ENCODE data around the gene RSAD2. TPM values are rescaled to one million over a fixed set of nuclear protein-coding genes. Genes with fewer than 3 reads are reported as not detected.
"Not testable (repeated sequence)": the region's sequence is repeated elsewhere in the genome, so short reads cannot be mapped to it uniquely, and the experiment has no call there.

The RSAD2 gene
- polyA plus RNA-seq, 4 donors, result 3.0 to 4.7 (median 3.4) TPM

DNA sequence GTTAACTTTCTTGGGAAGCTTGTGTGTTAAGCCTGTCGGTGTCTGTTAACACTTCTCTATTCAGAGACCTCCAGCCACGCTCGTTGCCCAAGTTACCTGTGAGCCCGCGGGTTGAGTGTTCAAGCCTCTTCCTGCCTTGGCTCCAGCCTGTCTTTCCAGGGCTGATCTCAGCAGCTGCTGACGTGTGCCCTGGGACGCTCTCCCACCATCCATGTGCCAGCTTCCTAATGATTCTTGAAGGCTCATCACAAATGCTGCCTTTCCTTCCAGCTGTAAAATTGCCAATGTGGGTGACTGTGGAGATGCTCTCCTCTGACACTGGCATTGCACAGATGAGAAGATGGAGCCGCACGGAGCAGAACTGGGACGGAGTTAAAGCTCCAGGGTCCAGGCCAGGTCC lies 45.7 kb downstream of the RSAD2 start:
- no peak for DNase-seq (ENCODE audit: low read depth in 4 of 4, low spot score in 2 of 4)

DNA sequence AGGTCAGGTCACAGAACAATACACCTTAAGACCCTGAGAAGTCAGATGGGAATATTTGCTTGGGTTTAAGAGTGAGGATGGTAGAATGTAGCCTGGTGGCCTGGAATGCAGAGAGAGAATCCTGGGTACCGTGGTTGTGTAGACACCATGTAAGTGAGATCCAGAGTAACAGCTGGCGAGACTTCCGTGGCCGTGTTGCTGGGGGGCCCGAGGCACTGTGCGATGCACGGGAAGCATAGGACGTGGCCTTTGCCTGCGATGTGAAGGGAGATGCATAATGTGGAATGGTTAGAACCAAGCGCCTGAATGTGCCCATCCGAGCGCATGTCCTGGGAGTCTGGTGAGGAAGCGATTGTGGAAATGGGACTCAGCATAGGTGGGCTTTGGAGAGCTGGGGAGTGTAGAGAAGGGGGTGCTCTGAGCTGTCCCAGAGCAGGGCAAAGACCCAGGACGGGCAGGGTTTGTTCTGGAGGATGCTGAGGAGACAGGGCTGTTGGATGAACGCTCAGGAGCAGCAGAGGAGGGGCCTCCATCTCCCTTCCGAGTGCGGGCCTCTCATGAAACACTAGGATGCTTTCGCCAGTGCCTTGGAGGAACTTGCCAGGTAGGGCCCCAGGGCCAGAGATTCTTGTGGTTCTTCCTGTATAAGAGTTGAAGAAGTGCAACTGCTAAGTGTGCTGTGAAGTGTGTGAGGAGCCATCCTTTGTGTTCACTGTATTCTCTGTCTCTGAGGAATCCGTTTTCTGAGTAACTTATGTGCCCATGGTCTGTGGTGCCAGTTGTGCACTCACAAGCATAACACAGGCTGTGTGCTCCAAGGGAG lies 46.7 kb downstream of the RSAD2 start:
- no peak for DNase-seq (ENCODE audit: low read depth in 4 of 4, low spot score in 2 of 4)

GRCh38 chr2:6924924-6925409 lies 47.4 kb downstream of the RSAD2 start:
- no peak for DNase-seq (ENCODE audit: low read depth in 4 of 4, low spot score in 2 of 4)

GRCh38 chr2:6926071-6926732 lies 48.6 kb downstream of the RSAD2 start:
- DNase-seq (ENCODE audit: low read depth in 4 of 4, low spot score in 2 of 4), result no peak

DNA sequence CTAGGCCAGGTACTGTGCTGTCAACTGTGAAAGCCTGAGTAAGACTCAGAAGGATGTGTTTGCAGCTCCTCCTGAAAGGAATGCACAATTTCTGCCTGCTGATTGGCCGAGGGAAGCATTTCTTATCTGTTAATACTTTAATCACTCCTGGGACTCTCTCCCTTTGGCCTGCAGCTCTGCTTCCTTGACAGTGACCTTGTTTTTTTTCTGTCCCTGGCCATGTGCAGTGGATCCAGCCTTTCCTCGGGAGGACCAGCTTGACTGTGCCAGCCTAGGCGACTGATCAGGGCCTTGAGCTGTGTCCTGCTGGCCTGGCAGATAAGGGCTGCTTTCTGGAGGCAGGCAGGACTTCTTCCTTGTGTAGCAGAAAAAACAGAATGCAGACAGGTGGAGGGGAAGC lies 49.6 kb downstream of the RSAD2 start:
- DNase-seq (ENCODE audit: low read depth in 4 of 4, low spot score in 2 of 4), result no peak

DNA sequence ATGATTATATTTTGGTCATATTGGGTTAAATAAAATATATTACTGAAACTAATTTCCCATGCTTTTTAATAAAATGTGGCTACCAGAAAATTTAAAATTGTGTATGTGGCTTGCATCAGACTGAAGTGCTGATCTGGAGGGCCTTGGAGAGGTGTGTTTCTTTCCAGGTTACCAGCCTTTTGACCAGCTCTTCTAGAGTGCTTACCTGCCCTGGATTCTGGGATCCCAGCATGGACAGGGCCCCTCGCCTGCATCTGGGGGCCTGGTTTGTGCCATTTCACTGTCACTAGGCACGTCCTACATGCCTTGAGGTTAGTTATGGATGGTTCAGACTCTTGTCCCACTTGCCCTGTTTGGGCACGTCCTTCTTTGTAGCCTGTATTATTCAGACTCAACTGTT lies 50.2 kb downstream of the RSAD2 start:
- no peak for DNase-seq (ENCODE audit: low read depth in 4 of 4, low spot score in 2 of 4)

- no peak for DNase-seq (ENCODE audit: low read depth in 4 of 4, low spot score in 2 of 4)
These were observed 50.9 kb downstream of the RSAD2 start for GRCh38 chr2:6928452-6928851.

DNA sequence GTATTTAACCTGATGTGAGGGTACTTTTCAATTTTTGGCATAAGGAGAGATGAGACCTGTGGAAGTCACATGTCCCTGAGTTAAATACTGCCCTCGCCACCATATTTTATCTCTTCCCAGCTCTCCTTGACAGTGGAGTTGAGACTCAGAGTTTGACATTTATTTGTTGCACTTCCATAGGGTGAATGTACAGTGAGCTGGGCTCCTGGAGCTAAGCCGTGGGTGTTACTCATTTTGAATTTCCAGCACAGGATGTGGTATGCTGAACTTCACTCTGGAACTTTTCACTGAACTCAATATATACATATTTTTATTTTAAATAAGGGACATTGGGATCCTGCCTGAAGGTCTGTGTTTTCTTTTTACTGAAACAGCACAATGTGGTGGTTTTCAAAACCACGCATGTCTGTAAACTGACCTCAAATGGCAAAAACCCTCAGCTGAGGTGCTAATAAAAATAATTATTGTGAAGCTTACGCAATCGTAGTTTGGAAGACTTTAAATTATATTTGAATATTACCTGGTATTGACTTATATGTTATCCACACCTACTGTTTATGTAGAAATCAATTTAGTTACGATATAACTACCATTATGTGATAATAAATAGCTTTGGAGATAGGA lies 51.7 kb downstream of the RSAD2 start:
- DNase-seq (ENCODE audit: low read depth in 4 of 4, low spot score in 2 of 4), result no peak

DNA sequence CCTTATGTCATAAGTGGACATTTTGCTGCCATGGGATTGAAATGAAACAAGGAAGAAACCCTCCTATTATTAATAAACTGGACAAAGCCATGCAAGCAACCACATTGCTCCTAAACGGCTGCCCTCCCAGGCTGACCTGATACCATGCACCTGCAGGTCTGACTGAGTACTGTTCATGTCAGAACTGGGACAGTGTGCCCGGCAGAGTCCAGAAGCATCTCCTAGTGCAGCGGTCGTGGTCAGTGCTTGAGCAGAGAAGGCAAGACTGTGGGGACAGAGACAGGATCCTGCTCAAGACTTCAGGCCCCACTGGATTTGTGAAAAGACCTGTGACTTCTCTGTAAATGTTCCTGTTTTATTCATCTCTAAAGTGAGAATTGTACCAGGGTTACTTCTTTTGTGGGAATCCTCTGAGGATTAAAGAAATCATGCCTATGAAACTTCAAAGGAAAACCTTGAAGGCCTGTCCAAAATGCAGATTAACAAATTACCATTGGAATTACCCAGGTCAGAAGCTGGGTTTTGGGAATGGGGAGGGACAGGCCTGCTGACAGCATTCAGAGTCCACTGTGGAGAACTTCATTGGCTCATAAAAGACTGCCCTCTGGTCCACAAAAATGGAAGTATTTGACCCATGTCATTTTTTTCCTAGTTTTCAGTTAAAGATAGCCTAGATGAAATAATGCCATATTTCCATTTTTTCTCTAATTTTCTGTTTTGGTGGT lies 53.5 kb downstream of the RSAD2 start:
- DNase-seq (ENCODE audit: low read depth in 4 of 4, low spot score in 2 of 4), result no peak

DNA sequence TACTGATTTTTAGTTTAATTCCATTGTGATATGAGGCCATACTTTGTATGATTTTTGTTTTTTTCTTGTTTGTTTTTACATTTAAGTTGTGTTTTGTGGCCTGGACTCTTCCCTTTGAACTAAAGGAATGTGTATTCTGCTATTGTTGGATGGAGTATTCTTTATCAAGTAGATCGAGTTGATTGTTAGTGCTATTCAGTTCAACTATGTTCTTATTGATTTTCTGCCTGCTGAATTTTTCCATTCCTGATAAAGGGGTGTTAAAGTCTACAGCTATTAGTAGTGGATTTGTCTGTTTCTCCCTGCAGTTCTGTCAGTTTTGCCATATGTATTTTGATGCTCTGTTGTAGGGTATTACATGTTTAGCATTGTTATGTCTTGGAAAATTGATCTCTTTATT lies 54.2 kb downstream of the RSAD2 start:
- DNase-seq (ENCODE audit: low read depth in 4 of 4, low spot score in 2 of 4), result no peak

DNA sequence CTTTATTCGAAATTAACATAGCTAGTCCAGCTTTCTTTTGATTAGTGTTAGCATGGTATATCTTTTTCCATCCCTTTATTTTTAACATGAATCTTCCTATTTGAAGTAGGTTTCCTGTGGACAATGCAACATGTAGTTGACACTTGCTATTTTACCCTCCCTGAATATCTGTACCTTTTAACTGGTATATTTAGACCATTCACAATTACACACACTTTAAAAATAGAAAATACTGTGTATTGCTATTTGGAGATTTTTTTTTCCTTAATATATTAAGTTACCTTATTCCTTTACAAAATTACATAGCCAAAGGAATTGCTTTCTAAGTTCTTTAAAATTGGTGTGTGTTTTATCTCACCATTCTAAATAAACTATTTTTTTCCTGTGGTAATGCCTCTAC lies 54.6 kb downstream of the RSAD2 start:
- no peak for DNase-seq (ENCODE audit: low read depth in 4 of 4, low spot score in 2 of 4)

DNA sequence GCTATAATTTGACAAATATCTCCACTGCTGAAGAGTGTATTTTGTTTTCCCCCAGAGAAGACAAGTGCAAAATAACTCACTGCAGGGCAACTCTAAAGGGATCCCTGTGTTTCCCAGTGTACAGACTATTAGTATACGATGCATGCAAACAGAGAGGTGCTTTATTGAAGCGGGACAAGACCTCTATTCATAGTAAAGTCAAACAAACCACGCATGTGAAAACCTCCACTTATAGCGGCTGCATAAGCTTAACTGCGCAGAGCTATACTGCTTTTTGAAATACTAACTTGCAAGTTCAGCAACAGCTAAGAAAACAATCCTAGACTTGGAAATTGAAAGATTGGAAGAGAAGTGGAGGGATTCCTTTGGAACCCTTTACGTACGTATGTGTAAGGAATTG lies 55.3 kb downstream of the RSAD2 start:
- DNase-seq (ENCODE audit: low read depth in 4 of 4, low spot score in 2 of 4), result no peak

DNA sequence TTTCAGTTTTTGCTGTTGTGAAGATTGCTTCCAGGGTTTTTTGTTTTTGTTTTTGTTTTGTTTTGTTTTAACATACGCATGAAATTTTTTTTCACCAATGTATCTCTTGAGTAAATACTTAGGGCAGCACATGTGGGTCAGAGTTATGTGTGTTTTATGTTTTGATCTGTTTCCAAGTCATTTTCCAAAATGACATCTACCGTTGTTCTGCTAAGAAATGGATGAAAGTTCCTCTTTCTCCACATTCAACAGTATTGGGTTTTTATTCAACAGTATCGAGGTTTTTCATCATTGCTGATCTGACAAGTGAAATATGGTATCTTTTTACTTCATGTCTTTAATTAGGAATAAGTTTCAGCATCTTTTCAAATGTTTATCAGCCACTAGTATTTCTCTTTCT lies 56.3 kb downstream of the RSAD2 start:
- DNase-seq (ENCODE audit: low read depth in 4 of 4, low spot score in 2 of 4), result no peak

DNA sequence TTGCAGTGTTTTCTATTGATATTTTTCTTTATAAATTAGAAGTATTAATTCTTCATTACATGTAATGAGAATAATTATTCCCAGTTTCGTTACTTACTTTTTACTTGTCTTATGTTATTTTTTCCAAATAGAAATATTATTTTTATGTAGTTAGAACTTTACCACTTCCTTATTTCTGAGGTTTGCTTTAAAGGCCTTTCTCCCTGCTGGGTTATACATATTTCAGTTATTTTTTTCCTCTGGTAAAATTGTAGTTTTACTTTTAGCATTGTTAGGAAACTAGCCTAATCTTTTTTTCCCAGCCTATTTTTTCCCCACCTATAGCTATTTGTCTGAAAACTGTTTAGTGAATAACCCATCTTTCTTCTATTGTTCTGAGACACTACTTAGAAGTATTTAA lies 56.8 kb downstream of the RSAD2 start:
- no peak for DNase-seq (ENCODE audit: low read depth in 4 of 4, low spot score in 2 of 4)

DNA sequence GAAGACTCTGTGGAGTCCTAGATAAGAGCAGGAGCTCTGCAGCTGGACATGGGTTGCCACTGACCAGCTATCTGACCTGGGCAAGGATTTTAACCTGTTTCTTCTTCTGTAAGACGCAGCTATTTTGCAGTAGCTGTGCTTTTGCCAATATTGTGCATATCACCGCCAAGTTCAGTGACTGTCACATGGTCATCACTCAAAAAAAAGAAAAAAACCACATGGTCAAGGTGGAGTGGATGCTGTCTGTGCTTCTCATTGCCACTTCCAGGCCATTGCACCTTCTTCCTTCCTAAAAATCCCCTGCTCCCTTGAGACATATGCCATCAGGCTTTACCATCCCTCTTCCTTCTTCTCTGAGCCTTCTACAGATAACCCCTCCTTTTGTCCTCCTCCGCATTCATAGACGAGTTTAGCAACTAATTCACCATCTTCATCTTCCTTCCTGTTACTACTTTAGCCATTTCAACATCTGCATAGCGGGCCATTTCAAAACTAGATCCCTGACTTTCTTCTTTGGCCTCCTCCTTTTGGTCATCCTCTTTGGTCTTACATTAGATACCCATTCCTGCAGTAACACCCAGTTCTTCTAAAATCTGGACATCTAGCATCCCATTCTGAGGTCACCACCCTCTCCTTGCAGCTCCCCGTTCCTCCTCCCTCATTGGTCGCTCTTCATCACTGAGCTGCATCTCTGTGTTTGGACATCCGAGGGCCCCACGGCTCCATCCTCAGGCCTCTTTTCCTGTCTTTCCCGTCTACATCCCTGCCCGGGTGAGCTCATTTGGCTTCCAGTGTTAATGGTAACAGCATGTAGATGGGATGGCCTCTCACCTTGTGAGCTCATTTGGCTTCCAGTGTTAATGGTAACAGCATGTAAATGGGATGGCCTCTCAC lies 57.4 kb downstream of the RSAD2 start:
- no peak for DNase-seq (ENCODE audit: low read depth in 4 of 4, low spot score in 2 of 4)

DNA sequence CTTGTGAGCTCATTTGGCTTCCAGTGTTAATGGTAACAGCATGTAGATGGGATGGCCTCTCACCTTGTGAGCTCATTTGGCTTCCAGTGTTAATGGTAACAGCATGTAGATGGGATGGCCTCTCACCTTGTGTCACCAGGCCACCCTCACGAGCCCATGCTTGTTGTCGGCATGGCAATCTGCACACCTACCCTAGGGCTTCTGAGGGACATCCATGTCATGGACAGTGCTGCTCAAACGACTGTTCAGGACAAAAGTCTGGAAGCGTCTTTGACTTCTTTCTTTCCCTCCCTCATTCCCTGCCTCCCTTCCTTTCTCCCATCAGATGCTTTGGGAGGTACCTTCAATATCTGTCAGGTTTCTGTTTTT lies 58.1 kb downstream of the RSAD2 start:
- DNase-seq (ENCODE audit: low read depth in 4 of 4, low spot score in 2 of 4), result not testable (repeated sequence)

- no peak for DNase-seq (ENCODE audit: low read depth in 4 of 4, low spot score in 2 of 4)
These were observed 59.6 kb downstream of the RSAD2 start for GRCh38 chr2:6937157-6937556.

- no peak for DNase-seq (ENCODE audit: low read depth in 4 of 4, low spot score in 2 of 4)
These were observed 60.0 kb downstream of the RSAD2 start for GRCh38 chr2:6937582-6937981.

GRCh38 chr2:6939071-6939470 lies 61.5 kb downstream of the RSAD2 start:
- no peak for DNase-seq (ENCODE audit: low read depth in 4 of 4, low spot score in 2 of 4)

DNA sequence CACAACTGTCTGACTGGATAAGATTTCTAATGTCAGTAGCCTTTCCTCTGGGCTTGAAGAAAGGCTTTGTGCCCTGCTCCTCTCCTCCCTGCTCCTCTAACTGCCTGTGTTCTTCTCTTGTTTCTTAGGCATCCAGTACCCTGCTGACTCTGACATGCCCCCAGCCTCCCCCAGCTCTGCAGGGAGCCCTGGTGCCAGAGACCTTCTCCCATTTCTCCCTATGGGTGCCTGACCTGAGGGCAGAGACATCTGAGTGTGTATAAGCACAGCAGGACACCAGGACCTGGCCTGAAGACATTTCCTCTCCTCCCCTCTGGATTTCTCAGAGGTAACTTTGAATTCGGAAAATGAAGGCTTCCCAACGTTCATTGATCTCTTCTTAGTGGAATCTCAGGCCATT lies 63.2 kb downstream of the RSAD2 start:
- DNase-seq (ENCODE audit: low read depth in 4 of 4, low spot score in 2 of 4), result no peak

All from left renal cortex interstitium (tissue), 4 donors.